Stimulated activated CD8-positive, alpha-beta memory T cell treated with anti-CD3 and anti-CD28 coated beads, Interleukin-4, amount 100 ng/mL, for 24 hours (primary cell): ENCODE data around the gene IQSEC1.

Experiments used
- DNase-seq: peaks from one replicate; pipeline ENCODE4 v3.0.0-alpha.2; 2020; ENCODE audit warnings: low read depth

Gene IQSEC1

DNA sequence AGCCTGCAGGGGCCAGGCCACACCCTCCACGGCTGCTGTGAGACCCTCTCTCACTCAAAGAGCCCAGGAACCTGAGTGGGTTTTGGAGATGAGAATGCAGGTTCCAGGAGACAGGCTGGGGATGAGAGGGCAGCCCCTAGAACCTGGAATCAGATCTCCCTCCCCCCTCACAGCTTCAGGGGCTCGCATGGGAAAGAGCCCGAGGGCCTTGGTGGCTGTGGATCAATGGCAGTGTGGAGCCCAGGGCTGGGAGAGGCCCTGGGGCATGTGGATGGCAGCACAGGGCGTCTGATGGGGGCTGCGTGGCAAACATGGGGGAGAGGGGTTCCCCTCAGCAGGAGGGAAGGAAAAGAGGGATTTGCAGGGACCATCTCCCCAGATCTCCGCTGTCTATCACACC, 119.0 kb downstream of the IQSEC1 start:
- DNase-seq: no peak

DNA sequence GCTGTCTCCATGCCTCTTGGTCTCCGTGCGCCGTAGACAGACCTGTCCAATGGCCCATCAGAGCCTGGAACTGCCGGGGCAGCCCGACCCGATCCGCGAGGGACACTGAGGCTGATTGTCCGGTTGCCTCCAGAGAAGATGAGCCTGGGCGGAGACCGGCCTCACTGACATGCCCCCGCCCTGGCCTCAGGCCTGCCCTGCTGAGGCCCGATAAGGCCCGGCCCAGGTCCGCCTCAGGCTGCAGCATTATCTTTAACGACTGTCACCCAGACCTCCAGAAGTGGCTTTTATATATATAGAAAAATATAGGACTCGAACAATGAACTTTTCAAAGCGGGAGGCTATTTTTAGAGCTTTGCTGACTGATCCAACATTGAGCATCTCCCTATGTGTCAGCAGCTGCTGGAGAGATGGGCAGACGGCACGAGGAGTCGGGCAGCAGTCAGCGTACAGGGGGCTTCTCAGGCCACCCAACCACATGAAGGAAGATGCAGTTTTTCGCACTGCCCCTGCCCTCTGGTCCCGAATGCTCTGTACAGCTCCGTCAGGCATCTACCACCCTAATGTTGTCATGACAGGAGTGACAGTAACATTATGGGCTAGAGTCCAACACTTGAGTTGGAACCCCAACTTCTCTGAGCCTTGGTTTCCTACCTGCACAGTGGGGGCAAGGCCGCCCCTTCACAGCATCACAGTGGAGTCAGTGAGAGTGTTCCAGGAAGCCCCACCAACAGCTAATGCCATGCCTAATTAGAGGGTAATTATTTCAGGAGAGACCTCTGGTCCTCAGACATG, 119.8 kb downstream of the IQSEC1 start:
- no peak for DNase-seq

- DNase-seq: no peak
Measured at GRCh38 chr3:12952343-12953200, 120.7 kb downstream of the IQSEC1 start.

- DNase-seq: no peak
Measured at GRCh38 chr3:12948891-12949711, 124.1 kb downstream of the IQSEC1 start.

- no peak for DNase-seq
Measured at GRCh38 chr3:12948371-12948770, 124.9 kb downstream of the IQSEC1 start.

- no peak for DNase-seq
Measured at GRCh38 chr3:12947504-12948369, 125.5 kb downstream of the IQSEC1 start.

DNA sequence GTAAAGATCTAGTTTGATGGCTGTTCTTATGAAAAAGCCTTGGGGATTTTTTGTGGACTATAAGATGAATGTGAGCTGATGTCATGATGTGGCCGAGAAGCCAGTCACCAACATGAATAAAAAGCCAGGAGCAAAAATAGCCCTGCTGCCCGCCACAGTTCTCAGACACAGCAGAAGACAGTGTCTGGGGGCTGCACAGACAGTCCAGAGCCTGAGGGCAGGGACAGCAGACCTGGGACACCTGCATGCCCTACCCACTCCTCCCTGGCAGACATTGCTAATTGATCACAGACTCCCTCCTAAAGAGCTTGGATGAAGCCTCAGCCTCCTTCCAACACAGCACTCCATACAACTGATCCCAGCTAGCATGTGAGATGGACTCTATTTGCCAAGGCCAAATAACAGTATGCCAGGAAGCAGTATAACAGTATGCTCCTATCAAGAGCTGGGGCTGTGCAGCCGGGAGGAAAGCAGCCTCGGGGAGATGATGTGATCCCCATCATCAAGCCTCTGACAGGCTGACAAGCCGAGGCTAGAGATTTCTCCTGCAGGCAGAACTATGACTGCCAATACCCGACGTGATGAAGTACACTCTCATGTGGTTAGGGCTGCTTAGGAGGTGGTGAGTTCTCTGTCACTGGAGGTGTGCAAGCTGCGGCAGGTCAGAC, 126.4 kb downstream of the IQSEC1 start:
- DNase-seq: no peak

GRCh38 chr3:12946251-12946648, 127.0 kb downstream of the IQSEC1 start:
- no peak for DNase-seq

- DNase-seq: no peak
Measured at GRCh38 chr3:12944849-12945248, 128.4 kb downstream of the IQSEC1 start.

- DNase-seq: no peak
Measured at GRCh38 chr3:12944413-12944812, 128.8 kb downstream of the IQSEC1 start.

DNA sequence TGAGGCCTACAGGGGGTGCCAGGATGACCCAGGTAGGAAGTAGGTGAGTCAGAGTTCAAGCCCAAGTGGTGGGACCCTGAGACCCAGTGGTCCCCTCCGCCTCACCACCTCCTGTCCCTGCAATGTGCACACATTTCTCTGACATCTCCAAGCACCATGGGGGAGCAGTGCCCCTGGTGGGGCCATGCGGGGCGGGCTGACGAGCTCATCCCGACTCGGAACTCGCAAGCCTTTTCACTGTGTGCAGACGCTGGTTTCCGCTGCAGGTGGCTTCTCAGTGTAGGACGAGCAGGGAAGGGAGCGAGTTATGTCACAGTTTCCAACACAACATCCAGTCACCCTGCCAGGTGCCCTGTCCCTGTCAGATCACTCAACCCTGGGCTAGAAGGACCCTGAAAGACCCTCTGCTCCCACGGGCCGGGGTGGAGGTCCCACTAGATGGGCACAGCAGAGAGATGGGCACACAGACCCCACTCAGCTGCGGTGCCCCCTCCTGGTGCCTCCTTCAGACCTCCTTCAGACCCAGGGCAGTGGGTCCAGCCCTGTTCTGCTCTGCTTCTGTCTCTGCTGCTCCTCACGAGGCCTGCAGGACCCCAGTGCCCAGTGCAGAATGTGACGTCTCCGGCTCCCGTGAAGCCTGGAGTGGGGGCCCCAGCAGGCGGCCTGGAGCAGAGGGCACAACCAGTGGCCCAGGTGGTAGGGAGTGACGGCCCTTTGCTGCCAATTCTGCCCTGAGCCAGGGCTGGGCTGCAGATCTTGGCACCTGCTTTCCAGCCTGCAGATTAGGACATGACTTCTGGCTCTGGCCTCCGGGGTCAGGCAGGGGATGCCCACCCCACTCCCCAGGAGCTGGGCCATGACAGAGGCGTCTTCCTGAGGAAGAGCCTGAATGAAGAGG, 129.9 kb downstream of the IQSEC1 start:
- no peak for DNase-seq

GRCh38 chr3:12941495-12942023, 131.7 kb downstream of the IQSEC1 start:
- no peak for DNase-seq

DNA sequence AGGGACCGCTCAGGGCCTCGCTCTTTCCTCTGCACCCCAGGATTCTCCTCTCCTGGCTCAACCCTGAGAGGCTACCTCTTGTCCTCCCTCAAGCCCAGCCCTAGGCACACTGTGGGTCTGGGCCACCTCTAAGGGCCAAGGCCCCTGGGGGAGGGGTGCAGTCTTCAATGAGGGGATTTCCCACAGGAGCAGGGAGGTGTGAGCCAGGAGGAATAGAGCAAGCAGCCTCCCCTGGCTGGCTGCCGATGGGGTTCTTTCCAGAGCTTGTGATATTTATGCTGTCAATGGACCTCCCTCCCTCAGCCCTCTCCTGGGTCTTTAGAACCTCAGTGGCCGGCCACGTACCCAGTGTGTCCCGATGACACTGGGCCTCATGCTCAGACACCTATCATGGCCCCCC, 132.4 kb downstream of the IQSEC1 start:
- no peak for DNase-seq

GRCh38 chr3:12939137-12939536, 134.1 kb downstream of the IQSEC1 start:
- DNase-seq: no peak

GRCh38 chr3:12938258-12938711, 134.9 kb downstream of the IQSEC1 start:
- DNase-seq: no peak

- no peak for DNase-seq
Measured at GRCh38 chr3:12935861-12936830, 137.1 kb downstream of the IQSEC1 start.

GRCh38 chr3:12935023-12935860, 138.0 kb downstream of the IQSEC1 start:
- no peak for DNase-seq
